GM12872 (cell line): Measurements from ENCODE around the gene KLF16.

Source experiments
- CTCF ChIP-seq: IDR thresholded peaks from 3 replicates; pipeline ENCODE4 v1.5.1; 2011; ENCODE audit warnings: low read depth, mild to moderate bottlenecking, low read length, moderate library complexity; ENCODE audit not compliant: insufficient read depth

Gene KLF16

DNA sequence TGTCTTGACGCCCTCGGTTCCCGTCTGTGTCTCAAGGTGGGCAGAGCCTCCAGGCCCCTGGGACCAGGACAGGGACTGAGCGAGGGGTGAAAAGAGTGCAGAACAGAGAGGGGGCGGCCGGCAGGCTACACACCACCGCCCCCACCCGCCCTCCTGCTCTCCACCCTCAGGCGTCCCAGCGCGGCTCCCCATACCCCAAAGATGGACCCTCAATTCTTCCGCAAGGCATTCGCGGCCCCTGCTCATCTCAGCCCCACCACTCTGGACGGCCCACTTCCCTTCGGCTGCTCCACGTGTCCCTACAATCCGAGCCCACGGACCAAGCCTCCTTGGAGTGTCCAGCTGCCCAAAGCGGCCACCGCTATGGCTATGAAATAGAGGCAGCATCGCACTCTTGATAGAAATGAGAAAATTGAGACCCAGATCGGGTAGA lies 1.8 kb downstream of the KLF16 start:
- TF ChIP-seq CTCF, result no peak

DNA sequence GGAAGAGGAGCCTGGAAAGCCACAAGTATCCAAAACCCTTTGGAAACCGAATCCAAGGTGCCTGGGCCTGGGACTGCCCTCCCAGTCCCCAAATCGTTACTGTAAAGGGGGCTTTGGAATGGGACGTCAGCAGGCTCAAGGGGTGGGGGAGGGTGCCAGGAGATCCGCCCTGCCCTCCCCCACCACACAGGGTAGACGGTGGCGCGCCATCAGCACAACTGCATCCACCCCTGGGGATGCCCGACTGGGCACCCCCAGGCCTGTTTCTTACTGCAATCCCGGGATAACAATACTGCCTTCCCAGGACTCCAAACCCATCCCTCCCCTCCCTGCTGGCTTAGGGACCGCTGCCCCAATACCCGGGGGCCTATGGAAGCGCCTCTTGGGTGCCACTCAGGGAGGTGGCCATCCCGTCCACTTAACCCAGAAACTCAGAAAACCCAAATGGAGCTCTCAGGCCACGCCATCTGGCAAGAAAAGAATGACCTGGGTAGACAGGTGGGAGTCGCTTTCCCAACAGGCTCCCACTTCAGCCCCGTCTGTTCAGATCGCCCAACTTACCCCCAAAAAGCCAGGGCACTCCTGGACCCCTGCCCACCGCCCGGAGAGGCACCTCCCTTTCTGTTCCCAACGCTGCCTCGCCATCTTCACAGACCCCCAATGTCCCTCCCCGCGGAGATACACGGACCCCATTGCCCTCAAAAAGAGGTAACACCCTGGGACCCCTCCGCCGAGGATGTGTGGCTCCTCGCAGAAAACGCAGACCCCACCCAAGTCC lies 2.4 kb downstream of the KLF16 start:
- no peak for TF ChIP-seq CTCF

DNA sequence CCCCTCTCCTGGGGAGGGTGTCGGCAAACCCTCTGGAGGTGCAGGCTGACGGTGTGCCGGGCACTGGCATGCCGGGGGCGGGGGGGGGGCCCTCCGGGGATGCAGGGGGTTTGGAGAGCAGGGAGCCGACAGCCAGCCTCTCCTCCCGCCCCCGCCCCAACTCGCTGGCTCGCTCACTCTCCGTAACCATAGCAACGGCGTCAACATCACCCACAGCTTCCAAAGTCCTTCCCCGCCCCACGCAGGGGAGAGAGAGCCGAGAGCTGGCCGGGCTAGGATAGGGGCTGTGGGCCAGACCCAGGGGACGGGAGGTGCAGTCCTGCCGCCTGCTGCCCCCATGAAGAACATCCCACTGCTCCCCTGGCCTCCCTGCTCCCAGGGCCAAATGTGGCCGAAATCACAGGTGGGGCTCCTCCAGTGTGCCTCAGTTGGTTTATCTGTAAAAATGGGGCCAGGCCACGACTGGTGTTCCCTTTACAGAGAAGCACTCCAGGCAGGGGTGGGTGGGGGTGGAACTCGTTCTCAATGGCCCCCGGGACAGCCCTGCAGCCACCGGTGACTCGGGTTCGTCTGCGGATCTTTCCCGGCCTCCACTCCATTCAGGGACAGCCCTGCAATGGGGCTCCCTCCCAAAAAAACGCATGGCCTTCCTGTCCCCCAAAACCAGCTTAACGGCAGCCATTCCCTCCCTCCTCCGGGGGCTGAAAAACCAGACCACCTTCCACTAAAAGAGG lies 3.2 kb downstream of the KLF16 start:
- no peak for TF ChIP-seq CTCF

DNA sequence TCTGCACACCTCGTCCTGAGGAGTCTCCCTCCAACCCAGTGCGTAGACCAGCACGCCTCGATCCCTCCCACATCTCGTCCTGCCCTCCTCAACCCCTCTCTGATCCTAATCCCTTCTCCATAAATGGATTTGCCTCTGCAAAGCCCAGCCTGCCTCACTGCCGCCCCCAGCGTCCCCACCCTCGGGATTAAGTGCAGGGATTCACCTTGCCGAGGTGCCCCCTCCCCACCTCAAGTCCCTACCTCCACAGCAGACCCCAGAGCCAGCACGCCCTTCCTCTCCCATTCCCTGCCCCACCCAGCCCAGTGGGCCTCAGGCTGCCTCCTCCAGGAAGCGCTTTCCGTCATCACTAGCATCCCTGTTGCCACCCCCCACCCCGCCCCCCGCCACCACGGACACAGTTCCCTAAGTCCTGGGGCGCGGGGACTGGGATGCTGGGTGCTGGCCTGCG lies 4.0 kb downstream of the KLF16 start:
- TF ChIP-seq CTCF, result no peak

- TF ChIP-seq CTCF, result no peak
Measured at GRCh38 chr19:1858412-1859081, 4.8 kb downstream of the KLF16 start.

- no peak for TF ChIP-seq CTCF
Measured at GRCh38 chr19:1857648-1858326, 5.6 kb downstream of the KLF16 start.
